Peyer's patch (tissue), 4 donors: ENCODE measurements around the gene SESN3. TPM values are rescaled to one million over a fixed set of nuclear protein-coding genes. Genes with fewer than 3 reads are reported as not detected.

ENCODE experiments used
- DNase-seq, 3 donors: peaks; one replicate each; pipeline ENCODE4 v3.0.0-alpha.2; 2017 to 2019
- H3K27ac ChIP-seq, 4 donors: fragments of 200-600 bp; sonication (generic); one replicate each; pipeline ENCODE4 v1.5.1; 2016 to 2019
- H3K27me3 ChIP-seq, 2 donors: fragments of 200-600 bp; sonication (generic); one replicate each; pipeline ENCODE4 v1.5.1; 2019
- H3K36me3 ChIP-seq, 3 donors: fragments of 200-600 bp; sonication (generic); one replicate each; pipeline ENCODE4 v1.5.1; 2016 to 2019
- H3K4me1 ChIP-seq, 4 donors: fragments of 200-600 bp; sonication (generic); one replicate each; pipeline ENCODE4 v1.5.1; 2016 to 2019
- H3K4me3 ChIP-seq, 4 donors: fragments of 200-600 bp; sonication (generic); 1 replicate in 3 of 4; 2 replicates in 1 of 4; pipeline ENCODE4 v1.5.1; 2016 to 2019; ENCODE audit warnings: mild to moderate bottlenecking in 1 of 4
- H3K9me3 ChIP-seq, 4 donors: fragments of 200-600 bp; sonication (generic); one replicate each; pipeline ENCODE4 v1.5.1; 2016 to 2019; ENCODE audit warnings: mild to moderate bottlenecking in 1 of 4
- POLR2A ChIP-seq, 2 donors: fragments of 450-650 bp; IDR thresholded peaks; one replicate each; pipeline ENCODE4 v1.5.1; 2017; ENCODE audit warnings: antibody characterized with exemption in 2 of 2, mild to moderate bottlenecking in 2 of 2, moderate library complexity in 2 of 2
- total RNA-seq, 4 donors: library from RNA; depleted of rRNA; stranded (reverse); fragments of >200 nt; gene quantifications; one replicate each; pipeline ENCODE4 v1.1.0, GENCODE V29; 2016
- TF ChIP-seq, protein P1 (sequence below), 6 experiments: fragments of 450-650 bp in 4 of 6; fragments of 200-600 bp in 2 of 6; sonication (generic) in 1 of 6; IDR thresholded peaks; one replicate each; pipeline ENCODE4 v1.5.1; 2017 to 2019; ENCODE audit warnings: antibody characterized with exemption in 6 of 6, mild to moderate bottlenecking in 3 of 6, moderate library complexity in 1 of 6

Gene SESN3
- total RNA-seq, 4 donors from 2014 or later, result 23.1 to 52.8 (median 28.4) TPM

DNA sequence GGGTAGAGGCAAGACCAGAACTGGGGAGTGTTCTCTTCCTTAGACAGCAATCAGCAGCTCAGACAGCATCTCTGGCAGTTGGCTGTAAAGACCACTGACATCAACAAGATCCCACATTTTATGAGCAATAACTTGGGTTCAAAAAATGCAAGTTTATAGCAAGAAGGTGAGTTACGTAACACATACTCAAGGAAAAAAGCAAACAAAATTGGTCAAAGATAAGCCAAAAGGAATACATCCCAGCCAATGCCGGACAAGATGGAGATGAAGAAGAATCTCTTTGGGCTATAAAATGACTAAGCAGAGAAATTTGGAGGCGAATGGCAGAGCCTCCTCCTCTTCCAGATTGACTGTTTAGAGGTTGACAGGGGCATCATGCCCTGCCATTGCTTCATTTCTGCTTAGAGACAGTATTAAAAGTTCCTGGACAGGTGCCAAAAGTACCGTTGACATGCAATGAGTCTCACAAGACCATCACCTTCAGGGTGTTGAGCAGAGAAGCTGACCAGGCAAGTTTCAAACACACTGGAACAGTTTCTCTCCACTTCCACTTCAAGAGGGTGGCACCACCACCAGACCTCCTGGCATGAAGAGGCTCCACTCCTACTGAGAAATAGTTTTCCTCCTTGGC lies 85.5 kb downstream of the SESN3 start:
- H3K9me3 ChIP-seq, result no peaks in the 10 kb centered on the region
- TF ChIP-seq, protein P1, sequence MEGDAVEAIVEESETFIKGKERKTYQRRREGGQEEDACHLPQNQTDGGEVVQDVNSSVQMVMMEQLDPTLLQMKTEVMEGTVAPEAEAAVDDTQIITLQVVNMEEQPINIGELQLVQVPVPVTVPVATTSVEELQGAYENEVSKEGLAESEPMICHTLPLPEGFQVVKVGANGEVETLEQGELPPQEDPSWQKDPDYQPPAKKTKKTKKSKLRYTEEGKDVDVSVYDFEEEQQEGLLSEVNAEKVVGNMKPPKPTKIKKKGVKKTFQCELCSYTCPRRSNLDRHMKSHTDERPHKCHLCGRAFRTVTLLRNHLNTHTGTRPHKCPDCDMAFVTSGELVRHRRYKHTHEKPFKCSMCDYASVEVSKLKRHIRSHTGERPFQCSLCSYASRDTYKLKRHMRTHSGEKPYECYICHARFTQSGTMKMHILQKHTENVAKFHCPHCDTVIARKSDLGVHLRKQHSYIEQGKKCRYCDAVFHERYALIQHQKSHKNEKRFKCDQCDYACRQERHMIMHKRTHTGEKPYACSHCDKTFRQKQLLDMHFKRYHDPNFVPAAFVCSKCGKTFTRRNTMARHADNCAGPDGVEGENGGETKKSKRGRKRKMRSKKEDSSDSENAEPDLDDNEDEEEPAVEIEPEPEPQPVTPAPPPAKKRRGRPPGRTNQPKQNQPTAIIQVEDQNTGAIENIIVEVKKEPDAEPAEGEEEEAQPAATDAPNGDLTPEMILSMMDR (IDR thresholded peaks at IDR 0.05), result no peak
- TF ChIP-seq POLR2A (IDR thresholded peaks at IDR 0.05), result no peak
- no peak for DNase-seq
- H3K4me1 ChIP-seq, result peaks cover 0 to 11% (median 0%) of the 10 kb centered on the region in 4 donors
- no peaks in the 10 kb centered on the region for H3K27me3 ChIP-seq
- H3K27ac ChIP-seq, result no peak overlapping the region
- H3K36me3 ChIP-seq, result no peaks in the 10 kb centered on the region
- H3K4me3 ChIP-seq, result no peak overlapping the region

DNA sequence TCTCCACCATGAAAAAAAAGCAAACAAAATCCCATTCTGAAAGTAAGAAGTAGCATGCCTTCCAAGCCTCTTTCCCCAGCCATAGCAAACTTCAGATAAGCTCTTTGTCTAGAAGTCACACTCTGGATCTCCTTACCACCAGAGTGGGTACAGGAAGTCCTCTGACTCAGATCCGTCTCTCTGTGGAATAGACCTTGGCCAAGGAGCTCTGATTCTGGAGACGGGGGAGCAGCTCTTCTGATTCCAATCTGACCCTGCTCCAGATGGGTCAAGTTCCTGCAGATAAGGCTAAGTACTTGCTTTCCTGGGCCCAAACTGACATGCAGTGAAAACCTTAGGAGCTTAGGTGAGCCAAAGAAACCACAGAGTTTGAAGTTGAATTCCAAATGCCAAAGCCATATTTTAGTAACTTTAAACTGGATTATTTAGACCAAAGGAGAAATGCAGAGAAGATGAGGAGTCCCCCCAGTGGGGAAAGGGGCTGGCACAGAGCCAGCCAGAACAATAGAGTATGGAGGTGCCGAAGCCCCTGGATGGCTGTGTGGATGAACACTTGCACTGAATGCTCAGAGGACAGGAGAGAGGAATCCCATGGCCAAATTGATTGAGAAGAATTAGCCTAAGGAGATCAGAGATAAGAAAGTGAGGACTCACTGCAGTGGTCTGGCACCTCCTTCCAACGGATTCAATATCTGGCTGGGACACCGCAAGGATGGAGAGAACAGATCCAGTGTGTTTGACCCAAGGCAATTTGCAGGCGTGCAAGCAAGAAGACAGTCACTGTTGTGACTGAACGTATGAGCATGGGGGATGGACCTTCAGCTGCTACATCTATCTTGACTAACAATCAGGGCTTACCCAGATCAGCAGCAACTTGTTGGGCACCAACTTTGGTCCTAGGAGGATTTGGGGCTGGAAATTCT lies 86.4 kb downstream of the SESN3 start:
- Histone ChIP-seq H3K4me1 (peaks cover 0 to 5% (median 0%) of the 10 kb centered on the region in 4 donors), H3K4me3 (no peak overlapping the region), H3K27ac (no peak overlapping the region), H3K27me3 (no peaks in the 10 kb centered on the region), H3K9me3 (no peaks in the 10 kb centered on the region), H3K36me3 (no peaks in the 10 kb centered on the region)
- no peak for DNase-seq
- TF ChIP-seq, protein P1 (IDR thresholded peaks at IDR 0.05), result no peak
- TF ChIP-seq POLR2A (IDR thresholded peaks at IDR 0.05), result no peak

DNA sequence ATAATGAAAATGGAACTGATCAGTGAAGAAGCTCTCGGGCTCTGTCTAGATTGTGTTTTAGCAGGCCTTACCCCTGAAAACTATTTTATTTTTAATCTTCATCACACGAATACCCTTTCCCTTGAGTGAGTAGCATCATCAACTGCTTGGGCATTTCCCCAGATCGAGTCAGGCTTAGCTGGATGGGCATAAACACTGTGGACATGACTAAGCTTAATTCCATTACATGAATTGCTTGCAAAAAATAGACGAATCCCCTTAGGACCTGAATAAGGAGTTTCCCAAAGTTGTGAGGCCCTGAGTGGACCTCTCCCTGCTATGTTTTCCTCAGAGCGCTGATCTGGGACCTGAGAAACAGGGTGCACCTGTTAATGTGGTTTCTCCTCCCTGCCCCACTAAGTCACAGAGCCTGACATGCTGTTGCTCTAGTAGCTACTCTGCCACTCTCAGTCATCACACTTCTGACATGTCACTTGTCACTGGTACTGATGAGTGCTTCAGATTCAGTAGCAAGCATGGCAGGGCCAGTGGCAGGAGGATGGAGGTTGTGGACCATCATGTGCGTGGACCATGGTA lies 87.8 kb downstream of the SESN3 start:
- Histone ChIP-seq H3K27me3 (no peaks in the 10 kb centered on the region), H3K4me3 (no peak overlapping the region), H3K36me3 (no peaks in the 10 kb centered on the region), H3K27ac (no peak overlapping the region), H3K9me3 (no peaks in the 10 kb centered on the region), H3K4me1 (peaks cover 0 to 4% (median 0%) of the 10 kb centered on the region in 4 donors)
- no peak for DNase-seq
- TF ChIP-seq, protein P1 (IDR thresholded peaks at IDR 0.05), result no peak
- no peak for TF ChIP-seq POLR2A (IDR thresholded peaks at IDR 0.05)

DNA sequence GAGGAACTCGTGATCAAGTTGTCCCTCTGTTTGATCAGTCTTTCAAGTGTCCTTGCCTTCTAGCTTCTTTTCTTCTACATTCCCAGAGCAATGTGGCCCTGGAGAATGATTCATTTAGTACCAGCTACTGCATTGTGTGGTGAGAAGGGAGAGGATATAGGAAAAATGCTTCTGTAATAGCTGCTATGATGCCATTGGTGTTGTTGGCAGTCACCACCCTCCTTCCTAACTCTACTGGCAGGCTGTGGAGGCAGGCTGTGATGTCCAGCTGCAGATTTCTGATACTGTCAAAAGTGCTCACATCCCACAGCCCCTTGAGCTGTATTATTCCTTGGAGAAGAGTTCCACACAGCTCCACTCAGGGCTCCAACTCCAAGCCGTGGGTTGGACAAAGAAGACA lies 88.6 kb downstream of the SESN3 start:
- Histone ChIP-seq H3K4me1 (no peaks in the 10 kb centered on the region), H3K27me3 (no peaks in the 10 kb centered on the region), H3K27ac (no peak overlapping the region), H3K9me3 (no peaks in the 10 kb centered on the region), H3K36me3 (no peaks in the 10 kb centered on the region), H3K4me3 (no peak overlapping the region)
- no peak for TF ChIP-seq POLR2A (IDR thresholded peaks at IDR 0.05)
- no peak for DNase-seq

DNA sequence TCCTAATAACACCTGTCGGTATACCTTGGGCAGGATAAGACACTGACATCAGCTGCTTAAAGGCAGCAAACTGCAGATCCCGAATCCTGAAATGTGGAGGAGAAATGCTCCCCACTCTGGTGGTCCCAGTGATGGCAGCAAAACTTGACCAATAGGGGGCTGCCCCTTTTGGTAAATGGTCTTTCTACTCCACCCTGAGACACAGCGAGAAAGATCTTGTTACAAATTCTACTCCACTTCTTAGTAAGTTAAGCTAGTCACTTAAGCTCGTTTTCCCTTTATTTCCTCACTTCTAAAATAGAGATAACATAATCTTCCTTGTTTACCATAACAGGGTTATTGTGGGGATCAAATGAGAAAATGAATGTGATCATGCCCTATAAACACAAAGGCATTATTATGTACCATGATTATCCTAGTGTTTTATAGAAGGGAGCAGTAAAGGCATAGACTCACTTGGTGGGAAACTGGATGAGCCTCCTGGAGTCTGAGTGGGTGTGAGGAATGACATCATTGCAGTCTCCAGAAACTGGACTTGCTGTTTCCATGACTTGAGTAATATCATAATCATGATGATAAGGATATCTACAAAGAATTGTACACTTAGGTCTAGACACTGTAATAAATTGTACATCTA lies 90.5 kb downstream of the SESN3 start:
- Histone ChIP-seq H3K27ac (no peak overlapping the region), H3K4me3 (no peak overlapping the region), H3K36me3 (no peaks in the 10 kb centered on the region), H3K27me3 (no peaks in the 10 kb centered on the region), H3K4me1 (no peaks in the 10 kb centered on the region), H3K9me3 (no peaks in the 10 kb centered on the region)
- DNase-seq, result no peak
- TF ChIP-seq, protein P1 (IDR thresholded peaks at IDR 0.05), result no peak
- no peak for TF ChIP-seq POLR2A (IDR thresholded peaks at IDR 0.05)
